GM19193 (cell line): ENCODE data around the gene TMEM92.

Experiments used
- POLR2A ChIP-seq: IDR thresholded peaks from 4 replicates; pipeline ENCODE4 v1.6.1; 2011; ENCODE audit not compliant: insufficient read depth, insufficient read length; ENCODE audit errors: extremely low read depth

The TMEM92 gene

DNA sequence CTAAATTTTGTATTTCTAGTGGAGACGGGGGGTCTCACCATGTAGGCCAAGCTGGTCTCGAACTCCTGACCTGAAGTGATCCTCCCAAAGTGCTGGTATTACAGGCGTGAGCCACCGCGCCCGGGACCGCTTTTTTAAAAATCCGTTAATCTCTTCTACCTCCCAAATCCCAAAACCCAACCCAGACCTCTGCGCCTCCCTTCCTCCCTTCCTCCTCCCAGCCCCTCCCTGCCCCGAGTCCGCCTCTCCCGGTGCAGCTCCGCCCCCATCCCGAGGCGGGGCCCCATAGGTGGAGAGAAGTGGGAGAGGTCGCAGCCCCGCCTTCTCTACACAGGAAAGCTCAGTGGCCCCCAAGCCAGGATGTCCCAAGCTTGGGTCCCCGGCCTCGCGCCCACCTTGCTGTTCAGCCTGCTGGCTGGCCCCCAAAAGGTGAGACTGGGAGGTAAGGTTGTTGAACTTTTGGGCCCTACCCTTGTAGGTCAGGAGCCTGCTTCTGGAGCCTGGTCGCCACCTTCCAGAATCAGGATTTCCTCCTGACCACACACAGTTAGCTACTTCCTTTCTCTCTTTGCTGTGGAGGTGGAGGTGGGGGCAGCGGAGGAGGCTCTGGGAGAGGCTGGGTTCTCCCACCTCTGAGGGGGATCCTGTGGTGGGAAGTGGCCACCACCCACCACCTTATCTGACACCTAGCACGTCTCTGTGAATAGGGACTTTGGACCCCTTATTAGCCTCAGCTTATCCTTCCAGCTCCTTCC lies at the start of gene TMEM92:
TSS of gene TMEM92 (plus strand) at position 325 of the 755 bp plus-strand sequence. CDS start at position 361, 36 bp downstream.
- TF ChIP-seq POLR2A, result no peak

GRCh38 chr17:50225701-50226240 lies 48.5 kb upstream of the TMEM92 start:
- no peak for TF ChIP-seq POLR2A

GRCh38 chr17:50234581-50234980 lies 39.7 kb upstream of the TMEM92 start:
- no peak for TF ChIP-seq POLR2A

GRCh38 chr17:50237901-50238300 lies 36.4 kb upstream of the TMEM92 start:
- no peak for TF ChIP-seq POLR2A

DNA sequence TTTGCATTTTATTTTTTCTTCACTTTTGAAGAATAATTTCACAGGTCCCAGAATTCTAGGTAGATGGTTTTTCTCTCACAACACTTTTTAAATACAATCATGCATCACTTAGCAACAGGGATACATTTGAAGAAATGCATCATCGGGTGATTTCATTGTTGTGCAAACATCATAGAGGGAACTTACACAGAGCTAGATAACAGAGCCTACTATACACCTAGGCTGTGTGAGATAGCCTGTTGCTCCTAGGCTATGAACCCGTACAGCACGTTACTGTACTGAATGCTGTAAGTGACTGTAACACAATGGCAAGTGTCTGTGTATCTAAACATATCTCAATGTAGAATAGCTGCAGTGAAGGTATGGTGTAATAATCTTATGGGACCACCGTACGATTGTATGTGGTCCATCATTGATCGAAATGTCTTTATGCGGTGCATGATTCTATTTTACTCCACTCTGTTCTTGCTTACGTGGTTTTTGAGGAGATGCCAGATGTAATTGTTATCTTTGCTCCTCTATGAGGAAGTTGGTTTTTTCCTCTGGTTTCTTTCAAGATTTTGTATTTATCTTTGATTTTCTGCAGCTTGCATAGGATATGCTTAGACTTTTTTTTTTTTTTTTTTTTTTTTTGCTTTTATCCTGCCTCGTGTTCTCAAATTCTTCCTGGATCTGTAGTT lies 35.5 kb upstream of the TMEM92 start:
- no peak for TF ChIP-seq POLR2A

DNA sequence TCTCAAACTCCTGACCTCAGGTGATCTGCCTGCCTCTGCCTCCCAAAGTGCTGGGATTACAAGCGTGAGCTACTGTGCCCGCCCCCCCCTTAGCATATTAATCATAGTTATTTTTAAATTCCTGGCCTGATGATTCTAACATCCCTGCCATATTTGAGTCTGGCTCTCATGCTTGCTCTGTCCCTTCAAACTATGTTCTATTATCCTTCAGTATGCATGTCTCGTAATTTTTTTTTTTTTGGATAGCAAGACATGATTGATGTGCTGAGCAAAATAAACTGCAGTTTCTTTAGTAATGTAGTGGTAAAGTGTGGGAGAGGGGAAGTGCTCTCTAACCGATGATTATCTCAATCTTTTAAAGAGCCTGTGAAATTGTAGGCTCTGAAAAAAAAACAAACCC lies 34.3 kb upstream of the TMEM92 start:
- TF ChIP-seq POLR2A, result no peak

DNA sequence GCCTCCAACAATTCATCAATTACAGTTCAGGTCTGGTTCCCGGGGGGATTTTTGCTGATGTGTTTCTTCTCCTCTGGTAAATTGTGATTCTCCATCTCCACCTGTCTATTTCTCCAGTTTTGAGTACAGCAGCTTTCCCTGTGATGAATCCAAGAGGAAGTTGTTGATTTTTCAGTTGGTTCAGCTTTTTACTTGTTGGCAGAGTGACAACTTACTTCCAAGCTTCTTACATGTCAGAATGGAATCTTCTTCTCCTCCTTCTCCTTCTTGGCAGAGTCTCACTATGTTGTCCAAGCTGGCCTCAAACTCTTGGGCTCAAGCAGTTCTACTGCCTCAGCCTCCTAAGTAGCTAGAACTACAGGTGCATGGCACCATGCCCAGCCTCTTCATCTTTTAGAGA lies 33.4 kb upstream of the TMEM92 start:
- TF ChIP-seq POLR2A, result no peak

GRCh38 chr17:50241431-50241830 lies 32.8 kb upstream of the TMEM92 start:
- TF ChIP-seq POLR2A, result no peak

- no peak for TF ChIP-seq POLR2A
These were observed 29.5 kb upstream of the TMEM92 start for GRCh38 chr17:50244771-50245170.

DNA sequence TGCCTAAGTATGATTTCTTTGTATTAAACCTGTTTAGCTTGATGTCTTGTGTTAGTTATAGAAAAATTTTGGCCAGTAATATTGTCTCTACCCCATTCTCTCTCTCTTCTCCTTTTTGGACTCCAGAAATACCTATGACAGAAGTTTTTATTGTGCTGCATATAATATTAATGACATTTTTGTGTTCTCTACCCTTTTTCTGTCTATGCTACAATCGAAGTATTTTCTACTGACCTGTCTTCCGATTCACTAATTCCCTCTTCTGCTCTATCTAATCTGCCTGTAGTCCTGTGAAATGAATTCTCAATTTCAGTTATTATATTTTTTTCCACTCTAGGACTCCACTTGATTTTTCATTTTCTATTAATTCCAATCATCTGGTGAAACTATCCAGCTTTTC lies 26.0 kb upstream of the TMEM92 start:
- TF ChIP-seq POLR2A, result no peak

DNA sequence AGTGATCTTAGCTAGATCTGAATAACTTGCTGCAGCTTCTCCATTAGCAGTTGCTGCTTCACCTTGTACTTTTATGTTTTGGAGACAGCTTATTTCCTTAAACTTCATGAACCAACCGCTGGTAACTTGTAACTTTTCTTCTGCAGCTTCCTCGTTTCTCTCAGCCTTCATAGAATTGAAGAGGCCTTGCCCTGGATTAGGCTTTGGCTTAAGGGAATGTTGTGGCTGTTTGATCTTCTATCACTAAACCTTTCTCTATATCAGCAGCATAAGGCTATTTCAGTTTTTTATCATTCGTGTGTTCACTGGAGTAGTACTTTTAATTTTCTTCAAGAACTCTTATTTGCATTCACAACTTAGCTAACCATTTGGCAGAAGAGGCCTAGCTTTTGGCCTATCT lies 21.5 kb upstream of the TMEM92 start:
- no peak for TF ChIP-seq POLR2A

GRCh38 chr17:50255766-50256635 lies 18.3 kb upstream of the TMEM92 start:
- TF ChIP-seq POLR2A, result no peak

DNA sequence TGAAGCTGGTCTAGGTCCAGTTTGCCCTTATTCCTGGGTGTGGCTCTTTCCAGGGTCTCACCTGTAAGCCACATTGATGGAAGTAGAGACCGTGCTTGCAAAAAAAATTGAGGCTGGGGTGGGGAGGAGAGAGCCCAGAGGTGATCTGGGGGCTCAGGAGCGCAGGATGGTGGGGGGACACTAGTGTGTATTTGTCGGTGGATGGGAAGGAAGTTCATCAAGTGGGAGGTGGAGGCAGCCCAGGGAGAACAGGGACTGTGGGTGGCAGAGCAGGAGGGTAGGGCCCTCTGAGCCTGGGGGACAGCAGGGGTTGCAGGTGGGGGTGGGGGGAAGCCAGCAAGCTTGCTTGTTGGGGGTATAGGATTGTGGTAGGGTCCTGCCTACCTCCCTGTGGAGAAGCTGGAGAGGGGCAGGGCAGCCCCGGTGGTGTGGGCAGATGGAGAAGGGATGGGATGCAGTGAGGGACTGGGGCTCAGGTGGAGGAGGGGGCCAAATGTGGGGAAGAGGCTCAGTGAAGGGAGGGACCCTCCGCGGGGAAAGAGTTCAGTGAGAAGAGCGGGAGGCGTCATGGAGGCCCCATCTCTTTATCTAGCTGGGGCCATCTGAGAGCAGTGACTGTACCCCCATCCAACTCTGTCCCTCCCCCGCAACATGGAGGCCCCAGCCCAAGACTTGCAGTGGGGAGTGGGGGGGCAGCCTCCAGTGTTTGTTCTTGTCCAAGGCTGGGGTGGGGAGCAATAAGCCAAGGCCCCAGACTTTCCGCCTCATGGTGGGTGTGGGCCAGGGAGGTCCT lies 17.2 kb upstream of the TMEM92 start:
- no peak for TF ChIP-seq POLR2A

GRCh38 chr17:50257676-50258224 lies 16.5 kb upstream of the TMEM92 start:
- no peak for TF ChIP-seq POLR2A
